NCI-H345 treated with DMSO at 0.1 percent for 48 hours (cell line): Measurements from ENCODE around the gene ATP2B2.

Source experiments
- DNase-seq: peaks from one replicate; lab custom pipeline; 2025; ENCODE audit not compliant: unreplicated experiment; lab: John Stamatoyannopoulos, UW

Gene ATP2B2

DNA sequence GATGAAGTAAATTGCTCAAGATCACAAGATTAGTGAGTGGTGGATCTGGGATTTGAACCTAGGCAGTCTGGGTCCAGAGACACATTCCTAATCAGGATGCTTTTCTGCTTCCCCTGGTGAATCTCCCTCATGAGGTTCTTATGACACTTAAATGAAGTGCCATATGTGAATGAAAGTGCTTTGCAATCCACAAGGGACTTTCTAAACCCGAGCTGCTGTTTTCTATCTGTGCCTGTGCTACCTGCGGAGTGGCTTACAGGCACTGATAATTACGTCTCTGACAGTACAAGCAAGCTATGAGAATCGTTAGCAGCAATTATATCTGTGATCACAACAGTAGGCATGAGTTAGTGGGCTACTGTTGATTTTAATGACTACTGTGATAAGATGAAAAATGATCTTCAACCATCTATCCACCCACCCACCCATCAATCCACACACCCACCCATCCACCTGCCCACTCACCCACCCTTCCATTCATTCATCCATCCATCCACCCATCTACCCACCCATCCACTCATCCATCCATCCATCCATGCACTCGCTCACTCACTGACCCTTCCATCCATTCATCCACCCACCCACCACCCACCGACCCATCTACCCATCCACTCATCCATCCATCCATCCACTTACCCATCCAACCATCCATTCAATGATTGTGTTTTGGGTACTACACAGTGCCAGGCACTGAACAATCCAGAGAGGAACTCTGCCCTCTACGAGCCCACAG is 51.8 kb downstream of the ATP2B2 start:
- no peak for DNase-seq

DNA sequence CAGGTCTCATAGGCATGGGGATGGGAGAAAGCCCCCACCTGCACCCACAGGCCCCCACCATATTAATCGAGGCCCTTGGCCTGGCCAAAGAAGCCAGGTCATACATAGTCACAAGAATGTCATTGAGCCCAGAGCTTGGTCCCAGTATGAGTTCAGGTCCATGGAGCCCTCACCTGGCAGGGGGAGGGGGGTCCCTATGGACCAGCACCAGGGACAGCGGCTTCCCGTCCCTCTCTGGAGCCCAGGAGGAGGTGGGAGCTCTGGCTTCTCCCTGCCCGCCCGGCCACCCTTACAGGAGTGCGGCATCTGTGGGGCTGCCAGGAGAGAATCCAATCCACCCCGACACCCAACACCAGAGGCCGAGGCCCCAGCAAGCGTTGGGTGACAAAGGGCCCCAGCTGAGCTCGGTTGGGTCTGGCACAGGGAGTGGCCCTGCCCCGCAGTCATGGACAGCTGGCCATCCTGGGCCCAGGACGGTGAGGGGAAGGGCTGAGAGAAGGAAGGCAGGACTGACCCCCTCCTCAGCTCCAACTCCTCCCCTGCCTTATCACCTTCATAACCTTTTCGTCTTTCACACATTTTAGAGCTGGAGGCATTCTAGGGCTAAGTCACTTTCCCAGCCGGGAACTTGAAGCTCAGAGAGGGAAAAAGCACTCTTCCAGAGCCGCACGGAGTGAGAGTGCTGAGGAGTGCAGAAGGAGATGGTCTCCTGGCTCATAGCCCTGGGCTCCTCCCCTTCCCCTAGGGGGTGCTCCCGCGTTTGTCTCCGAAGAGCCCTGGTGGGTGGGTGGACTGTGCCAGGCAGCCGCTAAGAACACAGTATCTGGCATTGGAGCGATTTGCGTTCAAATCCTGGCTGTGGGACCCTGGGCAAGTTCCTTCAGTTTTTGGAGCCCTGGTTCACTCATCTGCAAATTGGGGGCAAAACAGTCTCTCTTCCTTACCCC is 54.6 kb downstream of the ATP2B2 start:
- no peak for DNase-seq

DNA sequence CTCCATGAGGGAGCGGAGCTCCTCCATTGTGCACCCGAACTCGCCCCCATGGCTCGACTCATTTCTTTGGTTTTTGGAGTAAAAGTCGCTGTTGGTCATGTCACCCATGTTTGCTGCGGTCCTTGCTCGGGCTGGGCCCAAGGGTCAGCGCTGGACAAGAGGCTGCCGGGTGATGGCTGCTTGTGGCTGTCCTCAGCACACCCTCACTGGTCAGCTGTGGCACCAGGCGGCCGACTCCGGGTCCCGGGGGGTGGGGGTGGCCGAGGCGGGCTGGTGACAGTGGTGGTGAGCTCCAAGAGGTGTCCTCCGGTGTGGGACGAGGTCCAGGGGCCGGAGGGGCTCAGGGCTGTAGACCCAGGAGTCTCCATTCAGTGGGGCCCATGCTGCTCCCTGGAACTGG is 56.0 kb downstream of the ATP2B2 start:
- no peak for DNase-seq

- no peak for DNase-seq
Measured at GRCh38 chr3:10448544-10448943, 56.8 kb downstream of the ATP2B2 start.

DNA sequence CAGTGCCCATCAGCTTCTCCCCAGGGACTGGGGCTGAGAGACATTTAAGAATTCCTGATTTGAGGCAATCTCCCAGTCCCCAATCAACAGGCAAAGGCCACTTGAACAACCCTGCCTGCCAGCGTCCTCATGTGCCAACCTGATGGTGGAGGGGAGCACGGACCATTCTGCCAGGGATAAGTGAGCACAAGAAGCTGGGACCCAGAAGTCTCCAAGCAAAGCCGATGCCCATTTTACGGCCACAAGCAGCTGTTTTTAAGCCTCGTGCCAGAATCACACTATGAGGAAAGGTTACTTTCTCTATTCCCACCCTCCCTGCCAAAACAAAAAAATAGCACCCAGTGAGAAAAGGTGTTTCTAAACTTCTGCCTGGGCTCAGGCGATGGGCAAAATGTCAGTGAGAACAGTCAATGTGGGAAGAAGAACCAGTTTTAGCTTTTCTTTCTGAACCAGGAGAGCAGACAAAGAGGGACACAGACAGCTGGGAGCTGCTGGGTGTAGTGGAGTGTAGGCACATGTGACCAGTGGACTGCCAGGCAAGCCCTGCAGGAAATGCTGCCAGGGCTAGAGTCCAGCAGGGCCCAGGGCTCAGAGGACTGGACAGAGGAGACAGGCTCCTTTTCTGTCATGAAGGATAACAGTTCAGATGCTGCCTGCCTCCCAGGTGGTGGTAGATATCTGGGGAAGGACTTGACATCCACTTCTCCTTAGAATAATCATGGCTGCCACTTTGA is 57.7 kb downstream of the ATP2B2 start:
- no peak for DNase-seq

DNA sequence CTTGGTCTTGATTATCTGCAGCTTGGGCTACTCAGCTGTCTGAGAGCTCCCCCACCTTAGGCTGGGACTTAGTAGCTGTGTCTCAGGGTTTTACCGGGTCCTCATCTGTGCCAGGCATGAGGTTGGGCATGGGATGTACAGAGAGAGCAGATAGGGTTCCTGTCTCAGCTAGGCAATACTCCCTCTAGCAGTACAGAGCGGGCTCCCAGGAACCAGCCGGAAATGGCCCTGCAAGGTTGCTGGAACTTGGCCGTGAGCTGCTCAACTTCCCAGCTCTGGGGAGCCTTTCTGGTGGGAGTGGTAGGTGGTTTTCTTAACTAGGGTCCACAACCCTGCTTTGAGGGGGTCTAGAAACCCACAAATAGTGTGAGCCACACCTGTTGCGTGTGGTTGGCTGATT is 58.3 kb downstream of the ATP2B2 start:
- no peak for DNase-seq

GRCh38 chr3:10445561-10446175 is 59.7 kb downstream of the ATP2B2 start:
- no peak for DNase-seq

DNA sequence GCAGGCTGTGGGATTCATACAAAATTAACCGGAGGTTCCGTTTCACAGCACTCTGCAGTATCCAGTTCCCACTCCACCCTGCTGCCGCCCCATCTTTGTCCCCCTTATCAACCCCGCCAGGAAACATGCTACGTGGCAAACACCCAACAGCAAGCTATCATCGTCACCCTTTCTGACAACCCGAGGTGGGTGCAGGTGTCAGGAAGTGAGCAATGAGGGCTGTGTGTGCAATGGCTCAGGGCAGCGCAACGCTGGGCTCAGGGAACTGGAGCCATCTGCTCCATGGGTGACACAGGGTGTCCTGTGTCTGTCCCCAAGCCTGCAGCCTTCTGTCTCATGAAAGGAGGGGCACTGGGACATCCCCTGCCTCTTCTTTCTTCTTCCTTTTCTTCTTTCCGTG is 60.9 kb downstream of the ATP2B2 start:
- no peak for DNase-seq

DNA sequence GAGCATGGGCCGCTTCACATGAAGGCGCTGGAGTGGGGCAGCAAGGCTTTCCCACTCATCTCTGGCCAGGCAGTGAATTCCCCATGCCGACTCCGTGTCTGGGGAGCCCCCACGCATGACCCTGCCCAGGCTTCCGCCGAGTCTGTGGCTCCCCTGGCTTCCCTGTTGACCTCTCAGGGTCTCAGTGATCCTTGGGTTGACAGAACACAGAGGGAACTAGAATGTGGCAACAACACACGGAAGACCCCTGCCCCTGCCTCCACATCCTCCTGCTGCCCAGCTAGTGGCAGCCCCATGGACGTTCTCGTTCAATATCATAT is 61.3 kb downstream of the ATP2B2 start:
- DNase-seq: no peak

DNA sequence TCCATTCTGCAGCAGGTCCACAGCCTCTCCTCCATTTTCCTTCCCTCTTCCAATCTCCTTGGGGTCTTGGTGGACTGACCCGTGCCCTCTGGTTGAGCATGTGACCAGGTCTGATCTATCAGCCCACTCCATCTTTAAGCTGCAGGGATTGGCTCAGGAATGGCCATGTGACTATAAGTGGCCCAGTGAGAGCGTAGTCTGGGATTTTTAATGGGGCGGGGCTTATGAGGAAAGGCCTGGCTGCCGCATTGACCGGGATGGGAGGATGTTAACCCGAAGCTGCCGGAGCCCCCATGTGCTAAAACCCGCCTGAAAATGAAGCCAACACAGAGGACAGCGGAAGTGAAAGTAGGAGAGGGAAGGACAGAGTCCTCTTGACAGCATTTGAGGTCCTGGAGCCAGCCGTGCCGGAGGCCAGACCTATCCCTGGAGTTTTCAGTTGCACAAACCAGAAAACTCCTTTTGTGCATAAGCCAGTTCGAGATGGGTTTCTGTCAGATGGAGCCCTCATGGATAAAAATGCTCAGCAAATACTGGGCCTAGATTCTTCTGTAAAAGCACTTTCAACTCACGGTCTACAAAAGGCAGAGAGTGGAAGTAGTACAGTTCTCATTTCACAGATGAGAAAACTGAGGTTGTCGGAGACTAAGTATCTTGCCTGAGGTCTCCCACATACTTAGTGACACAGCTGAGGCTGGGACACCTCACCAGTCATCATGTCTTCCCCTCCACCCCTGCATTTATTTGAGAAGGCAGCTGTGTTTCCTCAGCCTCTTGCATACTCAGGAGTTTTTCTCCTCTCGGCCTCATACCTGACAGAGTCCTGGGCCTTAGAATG is 61.9 kb downstream of the ATP2B2 start:
- no peak for DNase-seq

- no peak for DNase-seq
Measured at GRCh38 chr3:10442151-10442795, 63.1 kb downstream of the ATP2B2 start.

GRCh38 chr3:10440684-10441083 is 64.7 kb downstream of the ATP2B2 start:
- DNase-seq: no peak

DNA sequence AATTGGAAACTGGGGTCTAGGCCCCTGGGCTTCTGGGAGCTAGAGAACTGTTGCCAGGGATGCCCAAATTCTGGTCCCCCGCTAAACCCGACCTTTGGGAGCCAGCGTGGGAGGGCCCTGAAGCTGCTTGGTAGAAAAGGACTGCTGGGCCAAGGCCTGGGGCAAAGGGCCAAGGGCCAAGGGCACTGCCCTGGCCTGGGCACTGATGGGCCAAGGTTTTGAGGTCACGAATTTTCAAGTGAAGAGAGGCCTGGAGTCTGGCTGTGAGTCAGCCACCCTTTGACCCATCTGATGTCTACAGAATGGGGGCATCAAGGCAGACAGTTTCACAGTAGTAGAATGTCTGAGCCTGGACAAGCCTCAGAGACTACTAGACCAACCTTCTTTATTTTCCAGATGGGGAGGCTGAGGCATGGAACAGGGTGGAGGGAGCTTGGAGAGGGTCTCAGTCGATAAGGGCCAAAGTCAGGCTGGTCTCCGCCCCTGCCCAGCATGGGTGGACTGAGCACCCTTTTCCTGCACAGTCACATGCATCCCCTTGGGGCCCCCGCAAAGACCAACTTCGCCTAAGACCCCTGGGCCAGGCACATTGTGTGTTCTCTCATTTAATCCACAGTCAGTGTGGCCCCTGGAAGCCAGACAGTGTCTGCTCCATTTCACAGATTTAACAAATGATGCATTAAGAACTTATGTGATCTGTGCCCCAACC is 66.3 kb downstream of the ATP2B2 start:
- DNase-seq: no peak

DNA sequence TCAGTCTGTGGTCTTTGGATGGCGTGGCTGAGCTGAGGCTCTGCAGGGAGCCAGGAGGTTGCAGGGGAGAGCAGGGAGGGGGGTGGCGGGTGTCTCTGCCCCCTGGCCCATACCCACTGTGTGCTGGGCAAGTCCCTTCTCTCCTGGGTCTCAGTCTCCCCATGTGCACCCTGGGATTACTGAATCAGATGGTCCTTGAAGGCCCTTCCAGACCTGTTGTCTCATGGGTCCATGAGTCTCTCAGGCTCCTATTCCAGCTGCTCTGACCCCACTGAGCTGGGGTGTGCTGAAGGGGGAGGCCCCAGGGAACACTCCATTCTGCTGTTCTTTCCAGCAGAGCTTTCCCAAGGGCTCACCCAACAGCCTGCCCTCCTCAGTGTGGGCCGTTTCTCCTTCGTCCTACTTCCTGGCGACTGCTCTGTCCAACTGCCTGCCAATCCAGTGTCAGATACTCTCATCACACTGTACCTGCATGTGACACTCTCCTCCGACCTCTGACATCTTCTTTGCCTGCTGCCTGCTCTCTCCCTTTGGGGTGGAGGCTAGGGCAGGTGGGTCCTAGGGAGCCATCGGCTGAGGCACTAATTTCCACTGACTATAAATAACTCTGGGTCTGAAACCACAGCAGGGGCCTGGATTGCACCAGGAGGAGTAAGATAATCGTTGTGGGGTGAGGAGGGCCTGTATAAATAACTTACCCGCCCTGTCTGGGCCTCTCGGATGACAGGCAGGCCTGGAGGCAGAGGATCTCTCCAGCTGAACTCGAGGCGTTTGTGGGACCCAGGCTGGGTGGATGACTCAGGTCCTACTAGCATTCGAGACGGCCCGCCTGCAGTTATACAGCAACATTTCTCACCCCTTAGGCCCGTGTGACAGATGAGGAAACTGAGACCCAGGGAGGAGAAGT is 67.1 kb downstream of the ATP2B2 start:
- DNase-seq: no peak

- DNase-seq: no peak
Measured at GRCh38 chr3:10437272-10437994, 68.0 kb downstream of the ATP2B2 start.

- DNase-seq: no peak
Measured at GRCh38 chr3:10435850-10436249, 69.5 kb downstream of the ATP2B2 start.

DNA sequence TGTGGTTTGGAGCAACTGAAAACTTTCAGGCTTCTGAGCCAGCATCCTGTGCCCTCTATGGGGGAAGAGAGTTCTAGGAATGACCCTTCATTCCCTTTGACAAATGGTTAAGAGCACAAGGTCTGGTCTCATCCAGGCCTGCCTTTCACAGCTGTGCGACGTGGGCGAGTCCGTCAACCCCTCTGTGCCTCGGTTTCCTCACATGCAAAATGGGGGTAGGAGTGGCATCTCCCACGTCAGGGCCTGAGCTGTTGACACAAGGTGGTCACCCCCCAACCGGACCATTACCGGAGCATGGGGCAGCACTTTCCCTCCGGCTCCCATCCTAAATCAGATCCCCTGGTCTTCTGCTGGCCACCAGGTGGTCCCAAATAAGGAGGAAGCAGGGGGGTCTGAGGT is 70.4 kb downstream of the ATP2B2 start:
- no peak for DNase-seq
